Raji (cell line): ENCODE data around the gene MMP15.

Experiments used
- POLR2A ChIP-seq: IDR thresholded peaks from 2 replicates; pipeline ENCODE4 v1.6.1; 2011; ENCODE audit warnings: low read depth, low read length, control low read depth; ENCODE audit not compliant: insufficient read depth

Gene MMP15

GRCh38 chr16:58035356-58036170, 10.0 kb downstream of the MMP15 start:
- no peak for TF ChIP-seq POLR2A

- TF ChIP-seq POLR2A, result no peak
Observed at GRCh38 chr16:58036943-58037342, 11.4 kb downstream of the MMP15 start.

- no peak for TF ChIP-seq POLR2A
Observed at GRCh38 chr16:58037365-58038057, 12.0 kb downstream of the MMP15 start.

- TF ChIP-seq POLR2A, result no peak
Observed at GRCh38 chr16:58038219-58038641, 12.7 kb downstream of the MMP15 start.

GRCh38 chr16:58039829-58040495, 14.4 kb downstream of the MMP15 start:
- no peak for TF ChIP-seq POLR2A

- no peak for TF ChIP-seq POLR2A
Observed at GRCh38 chr16:58040496-58040846, 14.9 kb downstream of the MMP15 start.

- TF ChIP-seq POLR2A, result no peak
Observed at GRCh38 chr16:58040945-58041627, 15.5 kb downstream of the MMP15 start.

- TF ChIP-seq POLR2A, result no peak
Observed at GRCh38 chr16:58041628-58041955, 16.0 kb downstream of the MMP15 start.

- TF ChIP-seq POLR2A, result no peak
Observed at GRCh38 chr16:58042001-58042885, 16.7 kb downstream of the MMP15 start.

GRCh38 chr16:58042886-58043515, 17.4 kb downstream of the MMP15 start:
- no peak for TF ChIP-seq POLR2A

GRCh38 chr16:58043571-58044155, 18.1 kb downstream of the MMP15 start:
- TF ChIP-seq POLR2A, result no peak

- no peak for TF ChIP-seq POLR2A
Observed at GRCh38 chr16:58044266-58045019, 18.9 kb downstream of the MMP15 start.

- no peak for TF ChIP-seq POLR2A
Observed at GRCh38 chr16:58045096-58045495, 19.5 kb downstream of the MMP15 start.
